HG03135 (cell line): Measurements from ENCODE around the gene COQ8A.

Experiments
- ATAC-seq: cut with Tn5 transposase; IDR thresholded peaks from one replicate; pipeline ENCODE4 v1.9.1; 2021; ENCODE audit warnings: mild to moderate bottlenecking, moderate library complexity; ENCODE audit not compliant: unreplicated experiment

COQ8A gene

DNA sequence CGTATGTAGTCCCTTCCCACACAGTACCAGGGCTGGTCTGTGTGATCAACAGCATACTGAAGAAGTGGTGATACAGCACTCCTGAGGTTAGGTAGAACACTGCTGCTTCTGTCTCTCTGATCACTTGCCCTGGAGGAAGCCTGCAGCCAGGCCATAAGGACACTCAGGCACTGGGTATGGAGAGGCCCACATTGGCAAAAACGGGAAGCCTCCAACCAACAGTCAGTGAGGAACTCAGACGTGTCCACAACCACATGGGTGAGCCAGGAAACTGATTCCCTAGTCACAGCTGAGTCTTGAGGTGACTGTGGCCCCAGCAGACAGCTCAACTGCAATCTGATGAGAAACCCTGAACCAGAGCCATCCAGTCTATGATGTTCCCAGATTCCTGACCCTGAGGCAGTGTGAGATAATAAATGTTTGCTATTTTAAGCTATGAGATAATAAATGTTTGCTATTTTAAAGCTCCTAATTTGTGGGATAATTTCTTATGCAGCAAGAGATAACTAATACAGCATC, 62.5 kb downstream of the COQ8A start:
- ATAC-seq, result no peak

DNA sequence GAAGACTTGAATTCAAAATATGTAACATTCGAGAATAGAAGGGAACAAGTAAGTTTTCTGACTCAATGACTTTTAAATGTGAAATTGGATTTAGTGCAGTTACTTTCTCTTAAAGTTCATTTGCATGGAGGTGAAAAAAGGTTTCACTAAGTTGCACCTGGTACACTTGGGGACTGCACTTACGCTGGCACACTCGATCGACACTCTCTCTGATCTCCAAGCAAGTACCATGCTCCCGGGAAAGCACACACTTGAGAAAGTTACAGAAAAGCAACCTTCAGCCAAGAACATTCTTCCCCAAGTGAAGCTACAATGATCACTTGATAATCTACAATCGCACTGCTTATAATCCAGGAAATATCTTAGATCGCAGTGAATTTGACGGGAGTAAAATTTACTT, 63.1 kb downstream of the COQ8A start:
- ATAC-seq, result no peak

DNA sequence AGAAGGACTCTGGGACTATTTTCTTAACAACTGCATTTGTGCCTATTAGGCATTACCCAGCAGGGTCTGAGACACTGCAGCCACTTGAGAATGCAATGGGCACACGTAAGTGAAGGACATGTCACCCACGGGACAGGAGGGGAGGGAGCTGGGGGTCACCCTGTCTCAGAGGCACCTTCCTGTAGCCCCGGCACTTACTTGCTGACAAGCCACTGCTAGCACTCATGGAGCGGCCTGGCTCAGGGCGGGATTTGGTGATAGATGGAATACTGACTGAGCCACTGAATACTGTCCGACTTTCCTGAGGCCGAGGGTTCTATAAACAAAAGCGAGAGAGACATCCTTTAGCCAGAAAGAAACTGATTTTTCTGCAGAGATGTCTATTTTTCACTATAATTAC, 64.7 kb downstream of the COQ8A start:
- ATAC-seq, result no peak

DNA sequence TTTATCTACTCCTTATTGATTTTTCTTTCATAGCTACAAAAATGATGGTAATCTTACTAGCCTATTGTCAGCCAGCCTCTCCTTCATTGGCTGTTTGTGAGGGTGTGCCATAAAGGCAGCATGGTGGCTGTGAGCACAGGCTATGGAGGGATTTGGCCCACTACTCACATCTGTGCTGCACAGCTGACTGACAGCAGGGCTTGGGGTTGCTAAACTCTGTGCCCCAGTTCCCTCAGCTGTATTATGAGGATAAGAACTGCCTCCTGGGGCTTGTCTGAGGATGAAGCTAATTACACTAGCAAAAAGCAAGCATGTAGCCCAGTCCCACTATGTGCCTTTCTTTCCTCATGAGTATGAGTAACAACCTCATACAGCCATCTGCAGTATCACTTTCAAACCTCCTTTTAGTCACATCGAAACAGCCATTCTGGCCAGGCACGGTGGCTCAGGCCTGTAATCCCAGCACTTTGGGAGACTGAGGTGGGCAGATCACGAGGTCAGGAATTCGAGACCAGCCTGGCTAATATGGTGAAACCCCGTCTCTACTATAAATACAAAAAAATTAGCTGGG, 66.2 kb downstream of the COQ8A start:
- ATAC-seq, result no peak

DNA sequence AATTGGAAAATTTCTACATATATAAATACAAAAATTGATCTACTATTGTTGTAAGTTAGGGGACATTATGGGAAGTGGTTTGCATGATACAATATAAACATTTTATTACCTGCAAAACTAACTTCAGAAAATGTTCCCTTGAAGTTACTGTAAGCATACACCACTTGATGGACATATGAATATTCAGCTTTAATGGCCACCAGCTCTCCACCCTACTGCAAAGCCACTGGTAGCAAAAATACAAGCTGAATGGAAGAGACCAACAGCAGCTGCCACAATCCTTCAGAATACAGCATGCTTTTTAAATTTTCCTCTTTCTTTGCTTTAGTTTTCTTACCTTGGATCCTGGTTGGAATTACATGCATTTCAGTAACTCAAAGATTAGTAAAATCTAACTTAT, 69.8 kb downstream of the COQ8A start:
- ATAC-seq, result no peak

DNA sequence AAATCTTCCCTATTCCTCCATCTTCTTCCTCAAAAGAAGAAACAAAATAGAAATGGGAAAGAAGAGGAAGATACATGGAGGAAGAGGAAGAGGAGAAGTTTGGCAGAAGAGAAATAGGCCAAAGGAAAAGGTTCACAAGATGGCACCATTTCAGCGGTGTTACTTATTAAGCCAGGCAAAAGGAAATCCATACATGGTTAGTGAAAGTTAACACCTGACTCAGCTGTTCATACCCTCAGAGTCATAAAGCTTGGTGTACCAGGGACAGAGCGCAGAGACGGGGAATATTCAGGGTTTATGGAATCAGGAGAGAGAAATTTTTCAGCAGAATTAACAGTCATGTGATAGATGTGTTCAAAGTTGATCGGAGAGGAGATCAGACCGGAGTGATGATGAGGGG, 70.6 kb downstream of the COQ8A start:
- ATAC-seq, result no peak

DNA sequence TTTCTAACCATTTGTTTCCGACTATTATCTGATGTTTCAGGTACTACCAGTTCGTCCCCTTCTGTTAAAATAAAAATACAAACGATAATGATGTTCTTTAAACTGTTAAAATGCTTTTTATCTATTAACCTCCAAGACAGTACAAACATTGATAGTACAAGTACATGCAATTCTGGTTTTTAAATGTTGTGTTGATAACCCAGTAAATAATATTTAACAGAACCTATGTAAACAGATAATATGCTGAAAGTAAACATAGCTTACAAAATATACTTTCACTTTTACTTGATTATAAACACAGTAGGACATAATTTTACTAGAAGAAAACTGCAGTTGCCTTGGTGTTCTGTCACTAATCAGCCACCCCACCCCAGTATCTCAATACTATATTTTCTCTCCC, 76.9 kb downstream of the COQ8A start:
- ATAC-seq, result no peak

DNA sequence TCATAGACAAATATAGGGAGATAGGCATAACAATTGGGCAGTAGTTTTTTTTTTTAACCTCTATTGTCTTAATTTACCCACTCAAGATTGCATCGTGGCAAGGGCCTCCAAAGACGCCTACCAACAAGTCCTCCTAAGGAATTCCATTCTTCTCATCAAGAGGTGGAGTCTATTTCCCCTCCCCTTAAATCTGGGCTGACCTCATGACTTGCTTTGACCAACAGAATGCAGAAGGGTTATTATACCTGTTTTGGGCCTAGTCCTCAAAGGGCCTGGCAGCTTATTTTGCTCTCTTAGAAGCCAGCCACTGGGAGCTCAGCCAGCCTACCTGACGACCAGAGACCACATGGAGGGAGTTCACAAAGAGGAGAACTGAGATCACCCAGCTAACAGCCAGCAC, 92.3 kb downstream of the COQ8A start:
- ATAC-seq, result no peak

DNA sequence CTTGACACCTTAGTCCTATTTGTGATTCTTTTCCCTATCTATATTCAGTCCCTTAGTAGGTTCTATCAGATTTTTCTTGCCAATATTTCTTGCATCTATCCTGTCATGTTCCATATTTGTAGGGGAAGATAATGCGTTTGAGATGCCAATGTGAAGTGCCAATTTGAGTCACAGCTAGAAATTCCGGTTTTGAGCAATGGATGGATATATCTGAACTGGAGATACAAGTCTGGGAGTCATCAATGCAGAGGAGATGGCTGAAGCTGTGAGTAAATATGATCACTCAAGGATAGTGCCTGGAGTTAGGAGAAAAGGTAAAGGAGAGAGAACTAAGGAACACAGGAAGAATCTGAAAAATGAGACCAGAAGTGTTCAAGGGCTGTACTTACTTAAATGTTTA, 93.8 kb downstream of the COQ8A start:
- no peak for ATAC-seq

DNA sequence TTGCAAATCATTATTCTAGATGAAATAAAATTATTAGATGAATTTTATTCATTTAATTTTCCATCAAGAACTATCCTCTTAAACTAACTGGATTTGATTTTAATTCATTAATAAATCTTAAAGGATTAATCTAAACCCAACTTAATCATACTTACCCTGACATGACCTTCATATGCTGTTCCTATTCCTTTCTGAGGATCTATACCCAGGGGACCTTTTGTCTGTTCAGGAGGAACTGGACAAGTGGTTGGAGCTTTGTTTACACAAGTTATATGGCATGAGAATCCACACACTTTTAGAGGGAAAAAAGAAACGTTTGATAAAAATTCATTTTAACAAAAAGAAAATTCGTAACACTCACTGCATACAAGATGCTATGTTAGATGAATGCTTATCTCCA, 95.2 kb downstream of the COQ8A start:
- ATAC-seq, result no peak

DNA sequence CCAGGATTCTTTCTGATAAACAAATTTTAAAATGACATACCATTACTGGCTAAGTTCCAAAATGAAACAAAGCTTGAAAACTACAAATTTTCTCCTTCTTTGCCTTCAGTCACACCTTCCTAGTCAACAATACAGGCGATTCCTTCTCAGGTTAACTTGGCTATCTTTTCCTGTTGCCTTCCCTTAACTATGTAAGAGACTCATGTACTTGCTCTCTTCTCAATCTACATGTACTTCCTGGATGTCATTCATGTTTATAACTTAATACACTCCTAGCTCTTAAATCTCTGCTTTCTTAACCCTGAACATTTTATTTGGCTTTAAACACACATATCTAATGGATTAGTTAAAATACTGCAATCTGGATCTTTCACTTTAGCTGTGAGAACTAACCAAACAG, 97.0 kb downstream of the COQ8A start:
- ATAC-seq, result no peak
